ENCODE results near the gene RTN4RL1. TPM values are rescaled to one million over a fixed set of nuclear protein-coding genes. Genes with fewer than 3 reads are reported as not detected.

The RTN4RL1 gene
- total and polyA plus RNA-seq, 2 of the 4 experiments (the other 2 are of a cell fraction) = under 0.01 to 0.03 TPM

DNA sequence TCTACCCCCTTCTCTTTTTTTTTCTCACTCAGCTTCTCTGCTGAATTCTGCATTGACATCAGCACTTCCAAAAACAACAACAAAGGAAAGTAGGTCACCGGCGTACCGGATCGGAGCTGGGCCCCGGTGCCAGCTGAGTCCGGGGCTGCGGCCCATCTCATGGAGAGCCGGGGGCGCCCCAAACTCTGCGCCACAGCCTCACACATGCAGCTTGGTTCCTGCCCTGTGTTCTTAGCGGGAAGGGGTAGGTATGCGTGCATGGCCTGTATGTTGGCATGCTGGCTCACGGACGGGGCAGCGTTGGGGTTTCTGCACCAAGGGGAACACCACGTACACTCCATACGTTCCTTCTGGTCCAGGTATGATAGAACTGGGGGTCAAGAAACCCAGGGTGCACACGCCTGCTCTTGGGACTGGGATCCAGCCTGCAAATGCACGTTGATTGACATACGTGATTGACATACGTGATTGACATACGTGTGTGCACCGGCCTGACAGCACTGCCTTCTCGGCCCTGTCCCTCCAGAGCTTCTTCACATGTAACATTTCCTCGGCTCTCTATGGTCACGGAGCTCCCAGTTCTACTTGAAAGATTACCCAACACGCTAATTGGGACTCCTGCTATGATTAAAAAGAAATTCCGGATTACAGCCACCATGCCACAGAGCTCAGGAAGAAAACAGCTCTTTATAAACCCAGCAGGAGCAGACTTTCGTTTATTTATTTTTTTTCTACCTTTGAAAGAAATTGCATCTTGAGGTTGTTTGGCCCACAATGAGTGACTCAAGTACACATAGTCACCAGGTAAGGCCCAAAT lies 106.6 kb downstream of the RTN4RL1 start:
- CTCF ChIA-PET = no interaction called here

More for the DNA sequence above, 106.6 kb downstream of the RTN4RL1 start:
- Histone ChIP-seq H3K36me3 (ENCODE audit: control insufficient read depth, insufficient read depth, low read length) (no peaks in the 10 kb centered on the region), H4K20me1 (ENCODE audit: insufficient read depth, low read length) (no peaks in the 10 kb centered on the region), H2BK120ac (ENCODE audit: low read depth, low read length) (no peak overlapping the region), H4K8ac (ENCODE audit: low read depth in 2 of 2, low read length in 2 of 2) (no peak overlapping the region), H4K5ac (ENCODE audit: low read depth, low read length) (no peak overlapping the region), H3K23ac (ENCODE audit: low read depth, low read length) (no peak overlapping the region), H2BK20ac (ENCODE audit: low read depth, low read length) (no peak overlapping the region), H3K4me3 (ENCODE audit: insufficient read depth, low read depth, low read length) (no peak overlapping the region), H2BK15ac (ENCODE audit: low read depth, low read length) (no peak overlapping the region), H3K27ac (ENCODE audit: insufficient read depth, low read length) (no peak overlapping the region), H3K27me3 (ENCODE audit: control insufficient read depth, insufficient read depth, low read length) (peaks cover 54% of the 10 kb centered on the region), H3K18ac (ENCODE audit: low read depth, low read length) (no peak overlapping the region), H3K9ac (ENCODE audit: low read depth, low read length) (no peak overlapping the region), H2AFZ (replicated peaks; ENCODE audit: low read length, poor library complexity) (no peak overlapping the region), H3K14ac (replicated peaks; ENCODE audit: low read depth, low read length) (no peak overlapping the region), H3K4me1 (ENCODE audit: control insufficient read depth, insufficient read depth, low read length) (no peaks in the 10 kb centered on the region), H3K4me2 (ENCODE audit: low read depth, low read length) (no peak overlapping the region), H3K4ac (ENCODE audit: low read depth, low read length) (no peak overlapping the region), H4K91ac (ENCODE audit: insufficient read depth, low read depth, low read length) (no peak overlapping the region), H3K9me1 (ENCODE audit: insufficient read depth, low read length) (0 out of 2 replicates have a peak, but pooled peaks cover 4% of the 10 kb centered on the region), H2AK9ac (replicated peaks; ENCODE audit: low read depth, low read length, poor library complexity) (no peak overlapping the region), H3K56ac (ENCODE audit: extremely low read depth, insufficient read depth, low read length) (no peak overlapping the region), H3K79me1 (ENCODE audit: low read depth in 1 of 2, low read length in 2 of 2) (no peaks in the 10 kb centered on the region), H2BK5ac (ENCODE audit: low read depth, low read length, poor library complexity, severe bottlenecking) (no peak overlapping the region), H2AK5ac (ENCODE audit: low read depth, low read length) (no peak overlapping the region), H3K9me3 (ENCODE audit: control insufficient read depth, insufficient read depth, low read length) (no peaks in the 10 kb centered on the region)
- in situ Hi-C loops (cut with MboI; ENCODE audit: low sequenced_read_pairs) (no loop called here), dilution Hi-C loops (cut with HindIII; ENCODE audit: low sequenced_read_pairs, unreplicated experiment) (no loop called here), intact Hi-C loops (cut with micrococcal nuclease) (no loop called here)
- ATAC-seq (ENCODE audit: low read depth) (no peak), DNase-seq (no peak)
- no peak for TF ChIP-seq RAD21 (IDR thresholded peaks at IDR 0.05; ENCODE audit: low read length)
- no peak for TF ChIP-seq SMC3 (IDR thresholded peaks at IDR 0.05; ENCODE audit: low read depth, low read length)
- no peak for TF ChIP-seq FOS (IDR thresholded peaks at IDR 0.05; ENCODE audit: low read depth, low read length)
- TF ChIP-seq MAZ (IDR thresholded peaks at IDR 0.05; ENCODE audit: borderline replicate concordance, low read depth, low read length) = no peak
- no peak for TF ChIP-seq CHD1 (IDR thresholded peaks at IDR 0.05; ENCODE audit: low read depth, low read length)
- no peak for TF ChIP-seq RCOR1 (IDR thresholded peaks at IDR 0.05; ENCODE audit: insufficient replicate concordance, low read length)
- TF ChIP-seq, protein P1, sequence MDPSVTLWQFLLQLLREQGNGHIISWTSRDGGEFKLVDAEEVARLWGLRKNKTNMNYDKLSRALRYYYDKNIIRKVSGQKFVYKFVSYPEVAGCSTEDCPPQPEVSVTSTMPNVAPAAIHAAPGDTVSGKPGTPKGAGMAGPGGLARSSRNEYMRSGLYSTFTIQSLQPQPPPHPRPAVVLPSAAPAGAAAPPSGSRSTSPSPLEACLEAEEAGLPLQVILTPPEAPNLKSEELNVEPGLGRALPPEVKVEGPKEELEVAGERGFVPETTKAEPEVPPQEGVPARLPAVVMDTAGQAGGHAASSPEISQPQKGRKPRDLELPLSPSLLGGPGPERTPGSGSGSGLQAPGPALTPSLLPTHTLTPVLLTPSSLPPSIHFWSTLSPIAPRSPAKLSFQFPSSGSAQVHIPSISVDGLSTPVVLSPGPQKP (IDR thresholded peaks at IDR 0.05; ENCODE audit: borderline replicate concordance, low read depth, low read length) = no peak
- TF ChIP-seq RFX5 (IDR thresholded peaks at IDR 0.05; ENCODE audit: low read depth, low read length) = no peak
- no peak for TF ChIP-seq BHLHE40 (IDR thresholded peaks at IDR 0.05; ENCODE audit: low read depth, low read length)
- TF ChIP-seq NFE2L2 (IDR thresholded peaks at IDR 0.05; ENCODE audit: low read depth, low read length) = no peak
- TF ChIP-seq, protein P2, sequence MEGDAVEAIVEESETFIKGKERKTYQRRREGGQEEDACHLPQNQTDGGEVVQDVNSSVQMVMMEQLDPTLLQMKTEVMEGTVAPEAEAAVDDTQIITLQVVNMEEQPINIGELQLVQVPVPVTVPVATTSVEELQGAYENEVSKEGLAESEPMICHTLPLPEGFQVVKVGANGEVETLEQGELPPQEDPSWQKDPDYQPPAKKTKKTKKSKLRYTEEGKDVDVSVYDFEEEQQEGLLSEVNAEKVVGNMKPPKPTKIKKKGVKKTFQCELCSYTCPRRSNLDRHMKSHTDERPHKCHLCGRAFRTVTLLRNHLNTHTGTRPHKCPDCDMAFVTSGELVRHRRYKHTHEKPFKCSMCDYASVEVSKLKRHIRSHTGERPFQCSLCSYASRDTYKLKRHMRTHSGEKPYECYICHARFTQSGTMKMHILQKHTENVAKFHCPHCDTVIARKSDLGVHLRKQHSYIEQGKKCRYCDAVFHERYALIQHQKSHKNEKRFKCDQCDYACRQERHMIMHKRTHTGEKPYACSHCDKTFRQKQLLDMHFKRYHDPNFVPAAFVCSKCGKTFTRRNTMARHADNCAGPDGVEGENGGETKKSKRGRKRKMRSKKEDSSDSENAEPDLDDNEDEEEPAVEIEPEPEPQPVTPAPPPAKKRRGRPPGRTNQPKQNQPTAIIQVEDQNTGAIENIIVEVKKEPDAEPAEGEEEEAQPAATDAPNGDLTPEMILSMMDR (conservative IDR thresholded peaks at IDR 0.05; ENCODE audit: low read depth, low read length) = no peak
- no peak for TF ChIP-seq POLR2A (IDR thresholded peaks at IDR 0.05; ENCODE audit: low read depth, low read length)
- TF ChIP-seq CEBPB (IDR thresholded peaks at IDR 0.05; ENCODE audit: low read depth, low read length) = no peak
- no peak for TF ChIP-seq MAFK (IDR thresholded peaks at IDR 0.05; ENCODE audit: low read depth, low read length)
- no peak for TF ChIP-seq MXI1 (IDR thresholded peaks at IDR 0.05; ENCODE audit: borderline replicate concordance, low read depth, low read length)
- TF ChIP-seq USF2 (IDR thresholded peaks at IDR 0.05; ENCODE audit: low read depth, low read length) = no peak
- POLR2A ChIA-PET (ENCODE audit: unreplicated experiment) = no interaction called here
- BruUV-seq (replicated peaks) = no TSS peak
- WGBS, 2 experiments (ENCODE audit: extremely low coverage in 2 of 2, insufficient read length in 1 of 2) = 84% methylated on average over 21 of the region's 29 CpGs; no CpG with 5 or more reads in 1 of the 2 experiments
